ENCODE data around the gene HCST.

GRCh38 chr19:35911173-35911572 is 8.8 kb downstream of the HCST start:
- TF ChIP-seq, protein P1, sequence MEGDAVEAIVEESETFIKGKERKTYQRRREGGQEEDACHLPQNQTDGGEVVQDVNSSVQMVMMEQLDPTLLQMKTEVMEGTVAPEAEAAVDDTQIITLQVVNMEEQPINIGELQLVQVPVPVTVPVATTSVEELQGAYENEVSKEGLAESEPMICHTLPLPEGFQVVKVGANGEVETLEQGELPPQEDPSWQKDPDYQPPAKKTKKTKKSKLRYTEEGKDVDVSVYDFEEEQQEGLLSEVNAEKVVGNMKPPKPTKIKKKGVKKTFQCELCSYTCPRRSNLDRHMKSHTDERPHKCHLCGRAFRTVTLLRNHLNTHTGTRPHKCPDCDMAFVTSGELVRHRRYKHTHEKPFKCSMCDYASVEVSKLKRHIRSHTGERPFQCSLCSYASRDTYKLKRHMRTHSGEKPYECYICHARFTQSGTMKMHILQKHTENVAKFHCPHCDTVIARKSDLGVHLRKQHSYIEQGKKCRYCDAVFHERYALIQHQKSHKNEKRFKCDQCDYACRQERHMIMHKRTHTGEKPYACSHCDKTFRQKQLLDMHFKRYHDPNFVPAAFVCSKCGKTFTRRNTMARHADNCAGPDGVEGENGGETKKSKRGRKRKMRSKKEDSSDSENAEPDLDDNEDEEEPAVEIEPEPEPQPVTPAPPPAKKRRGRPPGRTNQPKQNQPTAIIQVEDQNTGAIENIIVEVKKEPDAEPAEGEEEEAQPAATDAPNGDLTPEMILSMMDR (IDR thresholded peaks at IDR 0.05) = no peak
- no peak for TF ChIP-seq POLR2A (IDR thresholded peaks at IDR 0.05)
